NCI-H526 treated with DMSO at 0.1 percent for 48 hours (cell line): ENCODE data around the gene DMC1.
"Not testable (repeated sequence)": the region's sequence is repeated elsewhere in the genome, so short reads cannot be mapped to it uniquely, and the experiment has no call there.

Experiments used
- DNase-seq: peaks from one replicate; lab custom pipeline; 2025; lab: John Stamatoyannopoulos, UW

The DMC1 gene

GRCh38 chr22:38569972-38570778, at the start of gene DMC1:
Gene DMC1 (minus strand): TSS chr22:38570183. CDS start chr22:38568256, 1,927 bp downstream.
- peak; percentile 66 for DNase-seq

GRCh38 chr22:38618682-38619081, 48.7 kb upstream of the DMC1 start:
- no peak for DNase-seq

- DNase-seq, result no peak
These were observed 48.3 kb upstream of the DMC1 start for GRCh38 chr22:38618258-38618657.

GRCh38 chr22:38615064-38615405, 45.1 kb upstream of the DMC1 start:
- not testable (repeated sequence) for DNase-seq

GRCh38 chr22:38614332-38615063, 44.5 kb upstream of the DMC1 start:
- DNase-seq, result no peak

DNA sequence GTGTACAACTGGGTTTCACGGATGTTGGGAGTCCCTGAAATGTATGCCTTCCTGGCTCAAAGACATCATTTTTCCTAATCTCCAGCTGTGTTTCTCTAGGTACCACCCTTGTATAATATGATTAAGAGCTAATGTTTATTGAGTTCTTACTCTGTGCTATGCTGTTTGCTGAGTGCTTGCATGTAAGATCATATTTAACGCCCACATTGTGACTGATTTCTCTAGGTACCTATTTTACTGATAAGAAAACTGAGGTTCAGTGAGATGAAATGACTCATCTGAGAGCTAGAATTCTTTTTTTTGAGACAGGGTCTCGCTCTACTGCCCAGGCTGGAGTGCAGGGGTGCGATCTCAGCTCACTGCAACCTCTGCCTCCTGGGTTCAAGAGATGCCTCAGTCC, 43.6 kb upstream of the DMC1 start:
- DNase-seq, result no peak

DNA sequence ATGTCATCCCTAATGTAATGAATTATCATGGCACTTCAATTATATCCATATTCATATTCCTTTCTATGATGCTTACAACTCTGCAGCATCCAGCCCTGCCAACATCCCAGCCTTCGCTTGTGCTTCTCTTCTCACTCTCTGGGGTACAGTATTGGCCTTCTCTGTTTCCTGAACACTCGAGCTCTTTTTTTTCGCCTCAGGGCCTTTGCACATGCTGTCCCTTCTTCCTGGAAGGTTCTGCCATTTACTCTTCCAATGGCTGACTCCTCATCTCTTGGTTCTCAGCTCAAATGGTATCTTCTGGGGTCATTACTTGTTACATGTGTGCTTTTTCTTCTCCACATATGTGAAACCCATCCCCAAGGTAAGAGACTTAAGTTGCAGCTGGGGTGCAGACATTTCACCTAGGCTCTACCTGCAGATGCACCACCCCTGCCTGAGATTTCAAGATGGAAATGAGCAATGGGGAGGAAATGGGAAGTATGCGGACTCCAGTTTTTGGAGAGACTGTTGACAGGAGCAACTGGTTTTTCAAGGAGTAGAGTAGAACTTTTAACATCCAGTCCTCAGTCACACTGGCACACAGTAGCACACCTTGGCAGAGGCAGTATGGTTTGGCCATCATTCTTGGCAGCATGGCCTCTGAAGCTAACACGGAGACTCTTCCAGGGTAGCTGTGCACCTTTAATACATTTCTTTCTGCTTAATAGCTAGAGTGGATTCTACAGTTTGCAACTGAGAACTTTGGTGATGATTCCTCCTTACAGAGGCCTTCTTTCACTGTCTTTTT, 42.4 kb upstream of the DMC1 start:
- no peak for DNase-seq

GRCh38 chr22:38611559-38611958, 41.6 kb upstream of the DMC1 start:
- no peak for DNase-seq

DNA sequence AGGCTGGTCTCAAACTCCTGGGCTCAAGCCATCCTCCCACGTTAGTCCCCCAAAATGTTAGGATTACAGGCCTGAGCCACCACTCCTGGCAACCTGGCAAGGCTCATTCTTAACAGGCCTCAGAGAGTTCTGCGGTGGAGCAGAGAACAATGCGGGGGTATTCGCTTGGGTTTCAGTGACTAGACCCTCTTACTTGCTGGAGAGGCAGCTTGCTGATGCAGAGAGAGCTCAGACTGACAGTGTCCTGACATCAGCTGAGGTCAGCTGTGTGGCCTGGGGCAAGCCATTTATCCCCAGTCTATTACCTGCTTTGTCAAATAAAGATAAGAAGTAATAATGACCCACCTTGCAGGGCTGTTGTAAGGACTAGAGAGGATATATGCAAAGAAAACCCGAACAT, 40.3 kb upstream of the DMC1 start:
- DNase-seq, result no peak

DNA sequence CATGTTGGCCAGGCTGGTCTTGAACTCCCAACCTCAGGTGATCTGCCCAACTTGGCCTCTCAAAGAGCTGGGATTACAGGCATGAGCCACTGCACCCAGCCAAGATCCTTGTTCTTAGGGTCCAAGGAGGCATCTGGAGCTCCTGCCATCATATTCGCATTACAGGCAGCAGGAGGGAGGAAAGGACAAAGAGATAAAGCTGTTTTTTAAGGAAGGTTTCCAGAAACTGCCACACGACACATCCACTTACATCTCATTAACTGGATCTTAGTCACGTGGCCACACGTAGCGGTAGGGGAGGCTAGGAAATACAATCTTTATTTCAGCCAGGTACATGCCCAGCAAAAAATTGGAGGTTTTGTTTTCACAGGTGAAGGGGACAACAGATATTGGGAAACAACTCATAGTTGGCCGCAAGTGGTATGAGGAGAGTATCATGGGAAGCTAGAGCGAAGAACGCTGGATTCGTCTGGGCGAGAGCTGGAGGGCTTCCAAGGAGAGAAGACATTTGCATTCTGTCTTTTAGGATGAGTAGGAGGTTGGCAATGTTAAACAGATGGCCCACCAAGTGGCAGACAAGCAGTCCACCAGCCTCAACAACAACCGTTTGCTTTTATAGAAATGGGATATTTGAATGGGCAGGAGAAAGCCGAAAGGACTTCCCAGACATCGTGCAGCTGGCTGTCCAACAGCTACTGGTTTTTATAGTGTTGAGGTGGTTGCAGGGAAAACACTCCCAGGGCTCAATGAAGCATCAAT, 39.2 kb upstream of the DMC1 start:
- DNase-seq, result no peak

DNA sequence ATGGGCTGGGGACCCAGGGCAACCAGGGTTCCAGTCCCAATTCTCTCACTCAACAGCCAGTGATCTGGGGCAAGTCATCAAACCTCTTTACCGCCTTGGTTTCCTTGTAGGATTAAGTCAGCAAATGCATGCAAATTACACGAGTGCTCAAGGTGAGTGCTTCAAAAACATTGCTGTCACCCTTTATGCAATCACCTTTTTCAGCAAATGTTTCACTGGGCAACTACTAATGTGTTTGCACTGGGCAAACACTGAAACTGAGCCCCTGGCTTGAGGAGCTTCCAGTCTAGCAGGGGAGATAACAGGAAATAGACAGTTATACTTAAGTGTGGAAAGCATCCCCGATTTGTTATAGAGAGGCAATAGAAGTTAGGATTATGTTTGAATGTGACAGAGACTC, 37.7 kb upstream of the DMC1 start:
- DNase-seq, result no peak

GRCh38 chr22:38602166-38602565, 32.2 kb upstream of the DMC1 start:
- DNase-seq, result no peak

GRCh38 chr22:38601221-38601764, 31.3 kb upstream of the DMC1 start:
- no peak for DNase-seq

- no peak for DNase-seq
These were observed 29.5 kb upstream of the DMC1 start for GRCh38 chr22:38599466-38599865.

DNA sequence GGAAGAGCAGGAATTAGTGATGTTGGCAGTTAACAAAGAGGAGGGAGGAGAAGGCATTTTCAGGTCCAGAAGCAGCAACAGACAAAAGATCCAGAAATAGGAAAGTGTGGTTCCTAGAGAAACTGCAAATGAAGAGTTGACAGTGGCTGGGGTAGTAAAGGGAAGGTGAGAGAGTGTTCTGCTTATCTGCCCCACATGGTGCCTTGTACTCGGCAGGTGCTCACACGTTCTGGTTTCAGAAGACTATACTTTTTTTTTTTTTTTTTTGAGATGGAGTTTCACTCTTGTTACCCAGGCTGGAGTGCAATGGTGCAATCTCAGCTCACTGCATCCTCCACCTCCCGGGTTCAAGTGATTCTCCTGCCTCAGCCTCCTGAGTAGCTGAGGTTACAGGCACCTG, 12.9 kb upstream of the DMC1 start:
- DNase-seq, result not testable (repeated sequence)

GRCh38 chr22:38578505-38578904, 8.5 kb upstream of the DMC1 start:
- DNase-seq, result no peak

- peak; percentile 4 for DNase-seq
These were observed 2.1 kb upstream of the DMC1 start for GRCh38 chr22:38572065-38572464.

DNA sequence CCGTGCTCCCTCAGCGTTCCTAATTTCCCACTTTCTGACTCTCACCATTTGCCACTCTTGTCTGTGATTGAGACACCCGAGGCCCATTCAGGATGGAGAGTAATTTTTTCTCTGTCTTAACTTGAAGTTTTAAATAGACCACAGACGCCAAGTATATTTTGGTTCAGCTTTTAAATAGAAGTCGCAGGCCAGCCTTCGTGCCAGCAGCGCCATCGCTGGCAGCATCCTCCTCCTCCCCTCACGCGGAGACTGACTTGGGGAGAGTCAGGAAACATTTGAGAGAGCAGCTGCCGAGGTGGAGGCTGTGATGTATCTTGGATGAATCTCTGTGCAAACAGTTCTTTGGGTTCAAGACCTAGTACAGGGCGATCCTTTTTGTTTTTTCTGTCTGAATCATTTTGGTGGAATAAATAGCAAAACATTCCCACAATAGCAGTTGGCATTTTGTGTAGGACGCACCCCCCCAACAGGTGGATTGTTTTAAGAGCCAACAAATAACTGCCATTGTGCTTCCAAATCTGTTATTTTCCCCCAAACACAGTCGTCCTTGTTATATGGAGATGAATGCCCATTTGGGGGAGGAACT, 889 bp upstream of the DMC1 start:
- DNase-seq, result no peak

DNA sequence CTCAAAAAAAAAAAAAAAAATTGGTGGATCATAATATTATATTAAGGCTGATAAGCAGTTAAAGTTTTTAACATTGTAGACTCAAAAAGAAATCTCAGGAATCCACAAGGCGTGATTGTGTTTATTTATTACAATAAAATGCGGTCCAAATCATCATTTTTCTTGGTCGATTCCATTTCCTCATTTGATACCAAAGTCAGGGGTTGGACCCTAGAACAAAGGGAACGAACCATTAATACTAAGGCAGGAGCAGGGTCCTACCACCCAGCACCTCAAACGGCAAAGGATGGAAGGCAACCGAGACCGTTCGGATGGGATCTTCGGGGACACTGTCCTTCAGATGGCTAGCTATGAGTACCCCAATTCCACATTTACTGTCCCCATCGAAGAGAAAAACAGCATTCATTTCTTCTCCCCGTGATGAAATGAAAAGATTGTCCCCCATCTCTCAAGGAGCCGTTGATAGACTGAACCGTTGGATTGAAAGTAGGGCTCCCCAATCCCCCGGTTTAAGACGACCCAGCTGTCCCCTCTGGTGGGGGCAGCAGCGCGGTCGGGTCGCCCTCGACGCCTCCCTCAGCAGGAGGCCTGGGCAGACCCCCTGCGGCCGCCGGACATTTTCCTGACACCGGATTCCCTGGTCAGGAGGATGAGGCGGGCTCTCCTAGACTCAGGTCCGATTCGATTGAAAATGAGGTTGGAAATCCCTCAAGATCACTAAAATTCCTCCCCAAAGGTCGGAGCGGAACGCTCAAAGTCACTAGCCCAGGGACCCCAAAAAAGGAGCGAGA, 607 bp downstream of the DMC1 start:
- no peak for DNase-seq

DNA sequence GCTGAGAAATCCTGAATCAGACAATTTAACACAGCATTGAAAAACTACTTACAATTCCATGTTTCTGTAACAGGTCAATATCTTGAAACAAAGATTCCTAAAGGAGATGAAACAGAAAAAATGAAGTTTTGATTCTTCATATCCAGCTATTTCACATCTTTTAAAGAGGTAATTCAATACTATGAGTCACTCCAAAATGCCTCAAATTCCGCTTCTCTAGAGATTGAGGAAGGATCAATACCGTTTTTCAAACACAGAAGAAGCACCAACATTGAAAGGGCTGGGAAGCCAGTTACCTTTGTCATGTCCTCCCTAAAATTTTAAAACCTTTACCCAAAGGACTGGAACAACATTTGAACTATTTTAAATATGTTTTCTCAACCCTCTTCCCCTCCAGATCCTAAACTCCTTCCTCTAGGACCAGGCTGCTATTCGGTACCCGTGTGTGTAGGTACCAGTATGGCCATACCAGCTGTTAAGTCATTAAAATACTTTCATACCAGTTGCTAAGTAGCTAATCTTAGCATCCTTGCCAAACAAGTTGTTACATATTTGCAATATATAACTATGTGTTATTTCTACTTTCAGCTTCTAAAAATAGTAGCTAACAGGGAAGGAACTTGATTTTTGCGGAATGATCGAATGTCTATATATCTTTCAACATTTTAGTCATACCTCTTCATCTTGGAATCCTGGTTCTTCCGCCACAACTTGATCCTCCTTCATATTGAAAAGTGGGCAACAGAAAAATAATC, 2.3 kb downstream of the DMC1 start:
- no peak for DNase-seq
